H9 (cell line): ENCODE measurements around the gene ITPR2. TPM values are rescaled to one million over a fixed set of nuclear protein-coding genes. Genes with fewer than 3 reads are reported as not detected.

Experiments used
- DNase-seq: peaks from one replicate; pipeline ENCODE4 v3.0.0-alpha.2; 2017
- H2AFZ ChIP-seq: one replicate; pipeline ENCODE4 v1.6.1; 2013; ENCODE audit warnings: mild to moderate bottlenecking, low read length, control low read depth, moderate library complexity
- H2AK5ac ChIP-seq: 2 replicates; pipeline ENCODE4 v1.6.1; 2013; ENCODE audit warnings: low read length, control low read depth, mixed read lengths; ENCODE audit not compliant: insufficient read length
- H2BK120ac ChIP-seq: one replicate; pipeline ENCODE4 v1.6.1; 2013; ENCODE audit warnings: low read depth, mild to moderate bottlenecking, low read length, control low read depth, inconsistent platforms; ENCODE audit not compliant: poor library complexity, severe bottlenecking
- H2BK12ac ChIP-seq: 2 replicates; pipeline ENCODE4 v1.6.1; 2013; ENCODE audit warnings: low read length, control low read depth, mixed read lengths, low read depth; ENCODE audit not compliant: insufficient read length
- H2BK15ac ChIP-seq: 2 replicates; pipeline ENCODE4 v1.6.1; 2013; ENCODE audit warnings: low read depth, low read length, control low read depth
- H2BK20ac ChIP-seq: one replicate; pipeline ENCODE4 v1.6.1; 2013; ENCODE audit warnings: low read depth, mild to moderate bottlenecking, low read length, control low read depth, inconsistent platforms; ENCODE audit not compliant: poor library complexity, severe bottlenecking
- H2BK5ac ChIP-seq: 2 replicates; pipeline ENCODE4 v1.6.1; 2013; ENCODE audit warnings: low read length, control low read depth, mixed read lengths; ENCODE audit not compliant: insufficient read length
- H3K14ac ChIP-seq: 2 replicates; pipeline ENCODE4 v1.6.1; 2013; ENCODE audit warnings: low read length, control low read depth; ENCODE audit not compliant: insufficient read depth
- H3K18ac ChIP-seq: 2 replicates; pipeline ENCODE4 v1.6.1; 2013; ENCODE audit warnings: low read depth, mild to moderate bottlenecking, mixed read lengths, low read length, control low read depth; ENCODE audit not compliant: insufficient read length
- H3K23ac ChIP-seq: 2 replicates; pipeline ENCODE4 v1.6.1; 2013; ENCODE audit warnings: low read length, control low read depth, mixed read lengths, low read depth; ENCODE audit not compliant: insufficient read length
- H3K23me2 ChIP-seq: 2 replicates; pipeline ENCODE4 v1.6.1; 2013; ENCODE audit warnings: low read depth, mild to moderate bottlenecking, mixed read lengths, low read length, control low read depth; ENCODE audit not compliant: insufficient read length, poor library complexity, severe bottlenecking
- H3K27ac ChIP-seq: 2 replicates; pipeline ENCODE4 v1.5.1; 2013; ENCODE audit warnings: low read length, control low read depth, mixed read lengths, low read depth; ENCODE audit not compliant: insufficient read length
- H3K27me3 ChIP-seq: 2 replicates; pipeline ENCODE4 v1.6.1; 2013; ENCODE audit warnings: low read length, control low read depth, inconsistent platforms; ENCODE audit not compliant: insufficient read depth
- H3K4ac ChIP-seq: 2 replicates; pipeline ENCODE4 v1.6.1; 2013; ENCODE audit warnings: low read depth, mild to moderate bottlenecking, control low read depth, inconsistent platforms, low read length, moderate library complexity
- H3K4me1 ChIP-seq: 2 replicates; pipeline ENCODE4 v1.6.1; 2013; ENCODE audit warnings: low read length, control low read depth, inconsistent platforms; ENCODE audit not compliant: insufficient read depth
- H3K4me2 ChIP-seq: 2 replicates; pipeline ENCODE4 v1.6.1; 2013; ENCODE audit warnings: low read length, control low read depth, mixed read lengths; ENCODE audit not compliant: insufficient read length, insufficient read depth
- H3K56ac ChIP-seq: 2 replicates; pipeline ENCODE4 v1.6.1; 2013; ENCODE audit warnings: low read depth, mild to moderate bottlenecking, mixed read lengths, low read length, control low read depth; ENCODE audit not compliant: insufficient read length
- H3K79me1 ChIP-seq: 2 replicates; pipeline ENCODE4 v1.6.1; 2013; ENCODE audit warnings: low read depth, mild to moderate bottlenecking, moderate library complexity, low read length, control low read depth, inconsistent platforms; ENCODE audit not compliant: insufficient read depth, poor library complexity, severe bottlenecking
- H3K79me2 ChIP-seq: 2 replicates; pipeline ENCODE4 v1.6.1; 2013; ENCODE audit warnings: low read length, control low read depth, inconsistent platforms; ENCODE audit not compliant: insufficient read depth
- H3K9ac ChIP-seq: 2 replicates; pipeline ENCODE4 v1.6.1; 2013; ENCODE audit warnings: low read length, control low read depth, mixed read lengths; ENCODE audit not compliant: insufficient read length; ENCODE audit errors: extremely low read depth
- H3K9me3 ChIP-seq: one replicate; pipeline ENCODE4 v1.6.1; 2013; ENCODE audit warnings: low read depth, low read length, inconsistent platforms; ENCODE audit not compliant: control insufficient read depth
- H3T11ph ChIP-seq: one replicate; pipeline ENCODE4 v1.6.1; 2013; ENCODE audit warnings: mild to moderate bottlenecking, low read length, control low read depth, inconsistent platforms
- H4K20me1 ChIP-seq: one replicate; pipeline ENCODE4 v1.6.1; 2013; ENCODE audit not compliant: control insufficient read depth, insufficient read length, insufficient read depth
- H4K5ac ChIP-seq: 2 replicates; pipeline ENCODE4 v1.6.1; 2013; ENCODE audit warnings: low read depth, mild to moderate bottlenecking, mixed read lengths, low read length, control low read depth; ENCODE audit not compliant: insufficient read length
- H4K8ac ChIP-seq: replicated peaks from 2 replicates; pipeline ENCODE4 v1.6.1; 2013; ENCODE audit warnings: low read length, control low read depth, mixed read lengths, low read depth; ENCODE audit not compliant: insufficient read length
- H4K91ac ChIP-seq: 2 replicates; pipeline ENCODE4 v1.6.1; 2013; ENCODE audit warnings: low read depth, mild to moderate bottlenecking, moderate library complexity, mixed read lengths, low read length, control low read depth; ENCODE audit not compliant: insufficient read length
- H3K27ac Mint-ChIP-seq, 3 experiments: 2 replicates in 2 of 3; 3 replicates in 1 of 3; pipeline ENCODE4 v1.8.0; 2020 to 2021; ENCODE audit warnings: mixed read lengths in 3 of 3, mild to moderate bottlenecking in 1 of 3, moderate library complexity in 1 of 3
- H3K27me3 Mint-ChIP-seq: 2 replicates; pipeline ENCODE4 v1.8.0; 2021; ENCODE audit warnings: low read depth, mild to moderate bottlenecking, moderate library complexity, mixed read lengths
- H3K36me3 Mint-ChIP-seq, 3 experiments: 2 replicates in 2 of 3; 3 replicates in 1 of 3; pipeline ENCODE4 v1.8.0; 2020 to 2021; ENCODE audit warnings: low read depth in 3 of 3, mixed read lengths in 3 of 3; ENCODE audit not compliant: insufficient read depth in 1 of 3
- H3K4me1 Mint-ChIP-seq, 2 experiments: 2 replicates each; pipeline ENCODE4 v1.8.0; 2020; ENCODE audit warnings: mixed read lengths in 2 of 2
- H3K4me3 Mint-ChIP-seq, 2 experiments: 2 replicates in 1 of 2; 3 replicates in 1 of 2; pipeline ENCODE4 v1.8.0; 2020 to 2021; ENCODE audit warnings: mild to moderate bottlenecking in 2 of 2, mixed read lengths in 2 of 2, moderate library complexity in 1 of 2
- H3K9me3 Mint-ChIP-seq, 2 experiments: 2 replicates in 1 of 2; 3 replicates in 1 of 2; pipeline ENCODE4 v1.8.0; 2020; ENCODE audit warnings: mild to moderate bottlenecking in 2 of 2, mixed read lengths in 2 of 2, moderate library complexity in 1 of 2
- WGBS: extraction: QIAGEN DNeasy Blood & Tissue Kit; methylation state at CpG from one replicate; pipeline ENCODE4 v1.1.7; 2013; ENCODE audit warnings: missing lambda C conversion rate, low lambda C conversion rate, mixed read lengths; ENCODE audit not compliant: insufficient read length; ENCODE audit errors: extremely low coverage; 5-methylcytosine and 5-hydroxymethylcytosine counted together
- total RNA-seq: library from RNA; stranded (reverse); gene quantifications from 2 replicates; pipeline ENCODE4 v1.2.1, GENCODE V29; 2021
- TF ChIP-seq, protein P1 (sequence below): fragments of 200-600 bp; sonication (generic); conservative IDR thresholded peaks from 3 replicates; pipeline ENCODE4 v1.8.0; 2021; ENCODE audit warnings: antibody characterized with exemption, mild to moderate bottlenecking

ITPR2 gene
- total RNA-seq, 1 experiment from 2014 or later: 14.8 TPM

DNA sequence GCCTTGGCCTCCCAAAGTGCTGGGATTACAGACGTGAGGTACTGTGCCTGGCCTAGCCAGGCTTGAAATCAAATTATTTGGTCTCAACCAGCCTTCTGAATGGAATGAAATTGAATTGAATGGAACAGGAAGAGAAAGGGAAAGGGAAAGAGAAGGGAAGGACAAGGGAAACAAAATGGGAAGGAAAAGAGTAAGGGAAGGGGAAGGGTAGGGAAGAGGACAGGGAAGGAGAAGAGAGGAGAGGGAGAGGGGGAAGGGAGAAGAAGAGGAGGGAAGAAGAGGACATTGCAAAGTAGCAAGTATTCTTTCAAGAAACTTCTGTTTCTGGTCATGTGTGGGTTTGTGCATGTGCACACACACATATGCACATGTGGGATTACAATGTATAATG lies 97.8 kb downstream of the ITPR2 start:
- H4K20me1 ChIP-seq: no peaks in the 10 kb centered on the region
- H3K27me3 ChIP-seq: no peaks in the 10 kb centered on the region
- peaks cover 4 to 14% (median 8%) of the 10 kb centered on the region in 3 experiments; a peak in 5 of 7 replicates for H3K36me3 Mint-ChIP-seq
- TF ChIP-seq, protein P1, sequence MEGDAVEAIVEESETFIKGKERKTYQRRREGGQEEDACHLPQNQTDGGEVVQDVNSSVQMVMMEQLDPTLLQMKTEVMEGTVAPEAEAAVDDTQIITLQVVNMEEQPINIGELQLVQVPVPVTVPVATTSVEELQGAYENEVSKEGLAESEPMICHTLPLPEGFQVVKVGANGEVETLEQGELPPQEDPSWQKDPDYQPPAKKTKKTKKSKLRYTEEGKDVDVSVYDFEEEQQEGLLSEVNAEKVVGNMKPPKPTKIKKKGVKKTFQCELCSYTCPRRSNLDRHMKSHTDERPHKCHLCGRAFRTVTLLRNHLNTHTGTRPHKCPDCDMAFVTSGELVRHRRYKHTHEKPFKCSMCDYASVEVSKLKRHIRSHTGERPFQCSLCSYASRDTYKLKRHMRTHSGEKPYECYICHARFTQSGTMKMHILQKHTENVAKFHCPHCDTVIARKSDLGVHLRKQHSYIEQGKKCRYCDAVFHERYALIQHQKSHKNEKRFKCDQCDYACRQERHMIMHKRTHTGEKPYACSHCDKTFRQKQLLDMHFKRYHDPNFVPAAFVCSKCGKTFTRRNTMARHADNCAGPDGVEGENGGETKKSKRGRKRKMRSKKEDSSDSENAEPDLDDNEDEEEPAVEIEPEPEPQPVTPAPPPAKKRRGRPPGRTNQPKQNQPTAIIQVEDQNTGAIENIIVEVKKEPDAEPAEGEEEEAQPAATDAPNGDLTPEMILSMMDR: no peak
- peaks cover 10 to 11% of the 10 kb centered on the region in 2 experiments; a peak in 4 of 5 replicates for H3K9me3 Mint-ChIP-seq
- H3K18ac ChIP-seq: no peak overlapping the region
- peaks cover 9% of the 10 kb centered on the region for H3K9me3 ChIP-seq
- peak overlapping the region in 1 of 3 experiments; percentile 81; a peak in 1 of 7 replicates for H3K27ac Mint-ChIP-seq
- no peak overlapping the region for H2AK5ac ChIP-seq
- no peaks in the 10 kb centered on the region for H3K23me2 ChIP-seq
- no peak overlapping the region for H4K5ac ChIP-seq
- H3K4me1 ChIP-seq: no peaks in the 10 kb centered on the region
- H4K91ac ChIP-seq: no peak overlapping the region
- no peak overlapping the region for H3K4ac ChIP-seq
- H2BK20ac ChIP-seq: no peak overlapping the region
- WGBS: no CpG with 5 or more reads among the region's 1 CpG
- peaks cover 2% of the 10 kb centered on the region; the same call in 1 of the 2 replicates for H3K79me2 ChIP-seq
- no peak overlapping the region for H3K4me2 ChIP-seq
- no peak overlapping the region for H2BK12ac ChIP-seq
- no peak for DNase-seq
- H3K4me3 Mint-ChIP-seq: no peak overlapping the region
- H4K8ac ChIP-seq: no peak overlapping the region
- no peak overlapping the region for H2BK120ac ChIP-seq
- no peaks in the 10 kb centered on the region for H3K27me3 Mint-ChIP-seq
- H3K14ac ChIP-seq: no peak overlapping the region
- H2BK5ac ChIP-seq: no peak overlapping the region
- peaks cover 0 to under 1% of the 10 kb centered on the region in 2 experiments; a peak in 1 of 4 replicates for H3K4me1 Mint-ChIP-seq
- no peak overlapping the region for H3K56ac ChIP-seq
- H3K9ac ChIP-seq: no peak overlapping the region
- no peak overlapping the region for H3K27ac ChIP-seq
- no peak overlapping the region for H3T11ph ChIP-seq
- peaks cover 3% of the 10 kb centered on the region for H3K79me1 ChIP-seq
- no peak overlapping the region for H3K23ac ChIP-seq
- H2AFZ ChIP-seq: no peak overlapping the region
- no peak overlapping the region for H2BK15ac ChIP-seq
